Ishikawa (cell line): Measurements from ENCODE around the gene PPP4R2.

ENCODE experiments used
- CREB1 ChIP-seq: IDR thresholded peaks from 2 replicates; pipeline ENCODE4 v1.6.1; 2012; ENCODE audit warnings: low read depth
- EP300 ChIP-seq: IDR thresholded peaks from 2 replicates; pipeline ENCODE4 v1.6.1; 2012; ENCODE audit warnings: borderline replicate concordance
- RAD21 ChIP-seq: IDR thresholded peaks from 2 replicates; pipeline ENCODE4 v1.6.1; 2012; ENCODE audit warnings: low read depth
- TEAD4 ChIP-seq: IDR thresholded peaks from 2 replicates; pipeline ENCODE4 v1.6.1; 2012
- YY1 ChIP-seq: IDR thresholded peaks from 2 replicates; pipeline ENCODE4 v1.6.1; 2012; ENCODE audit warnings: low read depth

DNA sequence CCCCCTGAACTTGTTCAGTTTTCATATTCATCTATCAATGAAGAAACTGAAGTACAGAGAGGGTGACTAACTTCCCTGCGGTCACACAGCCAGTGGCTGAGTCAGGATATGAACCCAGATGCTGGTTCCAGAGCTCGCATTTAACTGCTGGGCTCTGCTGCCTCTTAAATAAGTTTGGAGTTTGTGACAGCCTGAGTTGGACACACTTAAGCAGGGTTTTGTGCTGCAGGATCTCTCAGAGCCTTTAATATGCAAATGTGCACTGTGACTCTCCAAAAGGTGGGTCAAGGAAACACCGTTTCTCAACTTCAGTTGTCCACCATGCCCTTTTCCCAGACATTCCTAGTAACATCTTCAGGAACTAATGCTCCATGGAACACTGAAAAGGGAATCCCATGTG, 110.6 kb downstream of the PPP4R2 start:
- TF ChIP-seq RAD21 (no peak), EP300 (no peak), TEAD4 (no peak), CREB1 (no peak), YY1 (no peak)
